Liver (tissue), 9 donors: ENCODE data around the gene TAS2R41. TPM values are rescaled to one million over a fixed set of nuclear protein-coding genes. Genes with fewer than 3 reads are reported as not detected.
"Not testable (repeated sequence)": the region's sequence is repeated elsewhere in the genome, so short reads cannot be mapped to it uniquely, and the experiment has no call there.

Source experiments
- DNase-seq: peaks from one replicate; pipeline ENCODE4 v3.0.0-alpha.2; 2017; ENCODE audit warnings: low spot score
- H3K27ac ChIP-seq, 2 donors: one replicate each; pipeline ENCODE4 v1.7.0; 2013; ENCODE audit warnings: inconsistent platforms in 2 of 2, low read length in 2 of 2, control low read depth in 1 of 2, low read depth in 1 of 2, mild to moderate bottlenecking in 1 of 2
- H3K27me3 ChIP-seq, 4 donors: one replicate each; pipeline versions ENCODE4 v1.6.1 to v1.7.0; 2013; ENCODE audit warnings: low read length in 3 of 4, inconsistent platforms in 1 of 4, mild to moderate bottlenecking in 1 of 4, moderate library complexity in 1 of 4; ENCODE audit not compliant: control insufficient read depth in 4 of 4, insufficient read depth in 4 of 4
- H3K36me3 ChIP-seq, 4 donors: one replicate each; pipeline versions ENCODE4 v1.6.1 to v1.7.0; 2013; ENCODE audit warnings: low read length in 3 of 4, mild to moderate bottlenecking in 3 of 4, low read depth in 1 of 4, moderate library complexity in 1 of 4; ENCODE audit not compliant: control insufficient read depth in 4 of 4, insufficient read depth in 3 of 4
- H3K4me1 ChIP-seq, 4 donors: one replicate each; pipeline versions ENCODE4 v1.6.1 to v1.7.0; 2013; ENCODE audit warnings: low read length in 3 of 4, mild to moderate bottlenecking in 3 of 4, moderate library complexity in 1 of 4; ENCODE audit not compliant: control insufficient read depth in 4 of 4, insufficient read depth in 4 of 4
- H3K4me3 ChIP-seq, 3 donors: one replicate each; pipeline versions ENCODE4 v1.6.1 to v1.7.0; 2013; ENCODE audit warnings: low read length in 3 of 3, control low read depth in 1 of 3, low read depth in 1 of 3, mild to moderate bottlenecking in 1 of 3
- H3K9ac ChIP-seq, 2 donors: one replicate each; pipeline ENCODE4 v1.7.0; 2013; ENCODE audit warnings: low read length in 2 of 2, mild to moderate bottlenecking in 2 of 2, moderate library complexity in 2 of 2, control low read depth in 1 of 2, low read depth in 1 of 2
- H3K9me3 ChIP-seq, 4 donors: one replicate each; pipeline versions ENCODE4 v1.6.1 to v1.7.0; 2013; ENCODE audit warnings: low read length in 3 of 4; ENCODE audit not compliant: control insufficient read depth in 4 of 4
- ATF3 ChIP-seq: IDR thresholded peaks from 2 replicates; pipeline ENCODE4 v1.6.1; 2016; ENCODE audit warnings: antibody characterized with exemption
- CTCF ChIP-seq: fragments of 150-350 bp; IDR thresholded peaks from 2 replicates; pipeline ENCODE4 v1.5.1; 2017; ENCODE audit warnings: improper control_type of control experiment, low read depth, low read length; ENCODE audit not compliant: missing input control
- EGR1 ChIP-seq, 2 donors: IDR thresholded peaks; 2 replicates each; pipeline ENCODE4 v1.6.1; 2016 to 2018; ENCODE audit warnings: antibody characterized with exemption in 2 of 2, low read depth in 2 of 2
- FOXA1 ChIP-seq: IDR thresholded peaks from 2 replicates; pipeline ENCODE4 v1.6.1; 2016; ENCODE audit warnings: antibody characterized with exemption
- FOXA2 ChIP-seq: IDR thresholded peaks from 2 replicates; pipeline ENCODE4 v1.6.1; 2016; ENCODE audit warnings: antibody characterized with exemption
- GABPA ChIP-seq, 2 donors: IDR thresholded peaks in 1 of 2; conservative IDR thresholded peaks in 1 of 2; 2 replicates each; pipeline ENCODE4 v1.6.1; 2016; ENCODE audit warnings: antibody characterized with exemption in 2 of 2, mild to moderate bottlenecking in 1 of 2, moderate library complexity in 1 of 2
- HNF4A ChIP-seq, 2 donors: conservative IDR thresholded peaks; 2 replicates each; pipeline ENCODE4 v1.6.1; 2016; ENCODE audit warnings: antibody characterized with exemption in 2 of 2, mild to moderate bottlenecking in 2 of 2
- HNF4G ChIP-seq: IDR thresholded peaks from 2 replicates; pipeline ENCODE4 v1.6.1; 2016; ENCODE audit warnings: antibody characterized with exemption
- JUND ChIP-seq, 2 donors: IDR thresholded peaks; 2 replicates each; pipeline ENCODE4 v1.6.1; 2016; ENCODE audit warnings: antibody characterized with exemption in 2 of 2
- MAX ChIP-seq: IDR thresholded peaks from 2 replicates; pipeline ENCODE4 v1.6.1; 2016; ENCODE audit warnings: antibody characterized with exemption
- NR2F2 ChIP-seq: IDR thresholded peaks from 2 replicates; pipeline ENCODE4 v1.6.1; 2016; ENCODE audit warnings: antibody characterized with exemption
- RAD21 ChIP-seq, 2 donors: IDR thresholded peaks; 2 replicates each; pipeline ENCODE4 v1.6.1; 2016; ENCODE audit warnings: antibody characterized with exemption in 2 of 2, mild to moderate bottlenecking in 2 of 2
- RXRA ChIP-seq, 2 donors: IDR thresholded peaks; 2 replicates each; pipeline ENCODE4 v1.6.1; 2017 to 2018; ENCODE audit warnings: antibody characterized with exemption in 2 of 2, mild to moderate bottlenecking in 1 of 2
- SP1 ChIP-seq: IDR thresholded peaks from 2 replicates; pipeline ENCODE4 v1.6.1; 2018; ENCODE audit warnings: antibody characterized with exemption, mild to moderate bottlenecking
- TAF1 ChIP-seq: conservative IDR thresholded peaks from 2 replicates; pipeline ENCODE4 v1.6.1; 2016; ENCODE audit warnings: antibody characterized with exemption, mild to moderate bottlenecking
- YY1 ChIP-seq: IDR thresholded peaks from 2 replicates; pipeline ENCODE4 v1.6.1; 2016; ENCODE audit warnings: antibody characterized with exemption, mild to moderate bottlenecking
- ZBTB33 ChIP-seq: IDR thresholded peaks from 2 replicates; pipeline ENCODE4 v1.6.1; 2016; ENCODE audit warnings: antibody characterized with exemption
- WGBS: extraction: QIAGEN DNeasy Blood & Tissue Kit; methylation state at CpG from one replicate; pipeline ENCODE4 v1.1.7; 2013; 5-methylcytosine and 5-hydroxymethylcytosine counted together
- polyA plus RNA-seq, 2 donors: library from polyadenylated mRNA; stranded (reverse) in 1 of 2; unstranded in 1 of 2; fragments of 200-250 nt in 1 of 2; fragments of >200 nt in 1 of 2; fragmentation: Nextera tagmentation in 1 of 2; extraction: Ambion mirVana in 1 of 2; gene quantifications; one replicate each; pipeline versions ENCODE4 v1.2.1 to v1.2.3, GENCODE V29; 2013 to 2015
- total RNA-seq, 2 donors: library from RNA; depleted of rRNA; stranded (reverse); fragments of >200 nt; gene quantifications; one replicate each; pipeline ENCODE4 v1.2.3, GENCODE V29; 2014
- donor health status: healthy.
- donor health status: healthy.
- donor health status: healthy.
- donor health status: healthy.
- donor health status: healthy.

Gene TAS2R41
- total and polyA plus RNA-seq, 4 donors: 0.25 TPM; not detected in 3

- H3K9ac ChIP-seq: no peak overlapping the region
- no peak overlapping the region for H3K4me3 ChIP-seq
- TF ChIP-seq RXRA (IDR thresholded peaks at IDR 0.05) (no peak), FOXA2 (no peak), ATF3 (no peak), HNF4A (conservative IDR thresholded peaks at IDR 0.05) (no peak), GABPA (IDR thresholded peaks at IDR 0.05 in 1 of 2, conservative IDR thresholded peaks at IDR 0.05 in 1 of 2) (no peak), CTCF (no peak), FOXA1 (no peak), SP1 (no peak), MAX (no peak)
- H3K9me3 ChIP-seq: no peaks in the 10 kb centered on the region
- H3K27me3 ChIP-seq: no peaks in the 10 kb centered on the region
- H3K36me3 ChIP-seq: no peaks in the 10 kb centered on the region
- H3K27ac ChIP-seq: no peak overlapping the region
- WGBS: 92% methylated on average over 1 of the region's 1 CpG
- H3K4me1 ChIP-seq: no peaks in the 10 kb centered on the region
- no peak for DNase-seq
Observed at GRCh38 chr7:143467724-143468123, 9.9 kb upstream of the TAS2R41 start.

GRCh38 chr7:143472071-143472689, 5.5 kb upstream of the TAS2R41 start:
- H3K9ac ChIP-seq, H3K27ac ChIP-seq, H3K9me3 ChIP-seq, H3K36me3 ChIP-seq, DNase-seq, H3K27me3 ChIP-seq, H3K4me3 ChIP-seq, H3K4me1 ChIP-seq: not testable (repeated sequence)
- WGBS: 81% methylated on average over 11 of the region's 11 CpGs

- no peaks in the 10 kb centered on the region for H3K27me3 ChIP-seq
- H3K9me3 ChIP-seq: no peaks in the 10 kb centered on the region
- 86% methylated on average over 10 of the region's 10 CpGs for WGBS
- H3K27ac ChIP-seq: no peak overlapping the region
- no peak overlapping the region for H3K9ac ChIP-seq
- H3K36me3 ChIP-seq: no peaks in the 10 kb centered on the region
- H3K4me3 ChIP-seq: no peak overlapping the region
- no peak for DNase-seq
- H3K4me1 ChIP-seq: no peaks in the 10 kb centered on the region
- TF ChIP-seq HNF4G (no peak), HNF4A (conservative IDR thresholded peaks at IDR 0.05) (no peak), FOXA2 (no peak), SP1 (no peak), FOXA1 (no peak), GABPA (IDR thresholded peaks at IDR 0.05 in 1 of 2, conservative IDR thresholded peaks at IDR 0.05 in 1 of 2) (no peak), TAF1 (no peak), YY1 (no peak), ATF3 (no peak), EGR1 (IDR thresholded peaks at IDR 0.05; ENCODE audit: low read depth in 2 of 2) (no peak), ZBTB33 (no peak), RAD21 (IDR thresholded peaks at IDR 0.05) (no peak), JUND (IDR thresholded peaks at IDR 0.05) (no peak), NR2F2 (no peak), CTCF (no peak), RXRA (IDR thresholded peaks at IDR 0.05) (no peak)
Observed at GRCh38 chr7:143479055-143479766, 1.5 kb downstream of the TAS2R41 start.
